ENCODE measurements around the gene FBXO3.

FBXO3 gene

GRCh38 chr11:33703234-33703633 lies 71.1 kb downstream of the FBXO3 start:
- DNase-seq (ENCODE audit: low read depth in 2 of 2, low spot score in 1 of 2), result no peak

- no peak for DNase-seq (ENCODE audit: low read depth in 2 of 2, low spot score in 1 of 2)
Observed at GRCh38 chr11:33701302-33702230, 72.8 kb downstream of the FBXO3 start.

GRCh38 chr11:33700502-33701271 lies 73.6 kb downstream of the FBXO3 start, which contains the start of gene C11orf91:
TSS of gene C11orf91 (minus strand) at chr11:33700826. CDS start at chr11:33700740, 86 bp downstream.
- peak; percentile 83 to 87 for DNase-seq (ENCODE audit: low read depth in 2 of 2, low spot score in 1 of 2)

DNA sequence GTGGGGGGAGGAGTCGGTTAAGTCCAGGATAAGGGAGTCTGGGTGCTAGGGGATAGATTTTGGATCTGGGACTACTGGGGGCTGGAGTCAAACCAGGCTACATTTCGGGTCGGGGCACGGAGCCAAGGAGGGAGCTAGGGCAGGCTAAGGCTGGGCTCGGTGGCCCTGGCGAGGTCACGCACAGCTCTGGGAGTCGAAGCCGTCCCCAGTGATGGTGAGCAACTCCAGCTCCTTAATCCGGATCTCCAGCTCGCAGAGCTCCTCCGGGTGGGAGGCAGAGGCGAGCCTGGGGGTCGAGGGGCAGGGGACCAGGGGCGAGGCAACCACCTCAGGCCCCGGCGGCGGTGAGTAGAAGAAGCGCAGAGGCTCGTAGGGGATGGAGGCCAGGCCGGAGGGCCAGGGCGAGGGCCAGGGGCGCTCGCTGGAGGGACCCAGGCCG lies 74.2 kb downstream of the FBXO3 start:
- no peak for DNase-seq (ENCODE audit: low read depth in 2 of 2, low spot score in 1 of 2)

DNA sequence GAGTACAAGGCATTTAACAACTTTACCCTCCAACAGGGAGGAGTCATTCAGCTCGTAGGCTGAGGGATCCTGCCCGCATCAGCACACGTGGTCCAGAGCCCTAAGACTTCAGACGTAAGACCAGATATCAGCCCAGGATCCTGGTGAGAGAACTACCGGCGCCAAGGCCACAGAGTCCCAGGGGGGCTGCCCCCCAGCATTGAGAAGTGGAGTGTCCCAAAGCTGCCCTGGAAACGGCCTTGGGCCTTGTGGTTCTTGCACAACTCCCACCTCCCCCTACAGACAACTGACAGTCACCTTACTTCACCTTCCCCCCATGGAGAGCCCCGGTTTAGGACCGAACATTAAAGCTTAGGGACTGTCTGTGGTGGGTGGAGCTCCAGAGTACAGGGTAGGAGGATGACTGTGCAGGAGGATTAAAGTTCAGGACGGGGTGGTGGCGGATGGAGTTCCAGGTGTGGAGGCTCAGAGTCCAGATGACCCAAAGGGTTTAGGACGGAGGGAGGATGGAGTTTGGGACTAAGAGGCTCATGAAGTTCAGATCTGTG lies 74.7 kb downstream of the FBXO3 start:
- no peak for DNase-seq (ENCODE audit: low read depth in 2 of 2, low spot score in 1 of 2)

DNA sequence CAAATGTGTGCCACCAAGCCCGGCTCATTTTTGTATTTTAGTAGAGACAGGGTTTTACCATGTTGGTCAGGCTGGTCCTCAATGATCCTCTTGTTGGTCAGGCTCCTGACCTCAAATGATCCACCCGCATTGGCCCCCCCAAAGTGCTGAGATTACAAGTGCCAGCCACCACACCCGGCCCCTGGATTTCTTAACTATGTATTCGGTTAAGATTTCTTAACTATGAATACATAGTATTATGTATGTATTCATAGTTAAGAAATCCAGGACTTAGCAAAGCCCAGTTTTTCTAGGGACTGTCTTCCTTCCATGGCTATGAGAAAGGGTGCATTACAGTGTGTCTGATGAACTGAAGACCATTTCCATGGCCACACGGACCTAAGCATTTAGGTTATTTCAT lies 75.4 kb downstream of the FBXO3 start:
- no peak for DNase-seq (ENCODE audit: low read depth in 2 of 2, low spot score in 1 of 2)

GRCh38 chr11:33697997-33698396 lies 76.3 kb downstream of the FBXO3 start:
- DNase-seq (ENCODE audit: low read depth in 2 of 2, low spot score in 1 of 2), result no peak

DNA sequence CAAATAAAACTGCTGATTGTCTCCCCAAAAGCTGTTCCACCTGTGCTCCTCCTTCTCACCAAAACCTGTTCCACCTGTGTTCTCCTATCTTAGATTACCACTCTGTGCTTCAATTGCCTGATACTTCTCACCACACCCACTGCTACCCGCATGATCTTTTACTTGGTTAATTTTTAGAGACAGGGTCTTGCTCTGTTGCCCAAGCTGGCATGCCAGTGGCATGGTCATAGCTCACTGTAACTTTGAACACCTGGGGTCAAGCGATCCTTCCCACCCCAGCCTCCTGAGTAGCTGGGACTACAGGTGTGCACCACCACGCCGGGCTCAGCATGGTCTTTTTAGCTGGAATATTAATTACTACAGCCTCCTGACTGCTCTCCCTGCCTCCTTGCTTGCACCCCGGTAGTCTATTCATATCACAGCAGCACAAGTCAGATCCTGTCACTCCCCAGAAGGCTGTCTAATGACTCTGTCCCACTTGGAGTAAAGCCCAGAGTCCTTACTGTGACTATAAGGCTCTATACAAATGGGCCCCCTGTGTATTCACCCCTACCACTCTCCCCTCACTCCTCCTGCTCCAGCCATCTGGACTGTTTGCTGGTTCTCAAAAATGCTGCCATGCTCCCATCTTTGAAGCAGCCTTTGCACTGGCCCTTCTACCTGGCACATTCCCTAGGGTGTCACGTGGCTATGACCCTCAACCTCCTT lies 77.2 kb downstream of the FBXO3 start:
- no peak for DNase-seq (ENCODE audit: low read depth in 2 of 2, low spot score in 1 of 2)

- DNase-seq (ENCODE audit: low read depth in 2 of 2, low spot score in 1 of 2), result no peak
Observed at GRCh38 chr11:33696411-33696810, 77.9 kb downstream of the FBXO3 start.

DNA sequence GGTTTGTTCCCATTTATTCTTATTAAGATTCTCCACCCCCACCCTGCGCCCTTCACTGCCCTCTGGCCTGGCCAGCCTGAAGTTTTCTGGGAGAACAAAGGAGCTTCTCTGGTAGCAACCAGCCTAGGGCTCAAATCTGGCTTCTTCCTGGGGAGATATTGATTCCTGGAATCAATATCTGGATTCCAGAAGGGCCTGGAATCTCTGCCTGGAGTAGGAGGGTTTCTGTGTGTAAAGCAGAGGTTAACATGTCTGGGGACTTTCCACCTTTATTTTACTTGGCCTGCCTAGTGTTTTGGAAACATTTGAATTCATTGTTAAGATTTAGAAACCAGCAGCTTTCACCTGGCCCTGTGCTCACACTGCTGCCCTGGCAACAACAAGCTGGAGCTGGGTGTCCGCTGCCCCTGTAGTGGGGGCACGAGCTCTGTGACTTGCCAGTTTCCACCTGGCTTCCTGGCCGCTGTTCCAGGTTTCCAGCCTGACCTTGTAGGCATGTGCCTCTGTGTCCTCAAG lies 79.2 kb downstream of the FBXO3 start:
- no peak for DNase-seq (ENCODE audit: low read depth in 2 of 2, low spot score in 1 of 2)

DNA sequence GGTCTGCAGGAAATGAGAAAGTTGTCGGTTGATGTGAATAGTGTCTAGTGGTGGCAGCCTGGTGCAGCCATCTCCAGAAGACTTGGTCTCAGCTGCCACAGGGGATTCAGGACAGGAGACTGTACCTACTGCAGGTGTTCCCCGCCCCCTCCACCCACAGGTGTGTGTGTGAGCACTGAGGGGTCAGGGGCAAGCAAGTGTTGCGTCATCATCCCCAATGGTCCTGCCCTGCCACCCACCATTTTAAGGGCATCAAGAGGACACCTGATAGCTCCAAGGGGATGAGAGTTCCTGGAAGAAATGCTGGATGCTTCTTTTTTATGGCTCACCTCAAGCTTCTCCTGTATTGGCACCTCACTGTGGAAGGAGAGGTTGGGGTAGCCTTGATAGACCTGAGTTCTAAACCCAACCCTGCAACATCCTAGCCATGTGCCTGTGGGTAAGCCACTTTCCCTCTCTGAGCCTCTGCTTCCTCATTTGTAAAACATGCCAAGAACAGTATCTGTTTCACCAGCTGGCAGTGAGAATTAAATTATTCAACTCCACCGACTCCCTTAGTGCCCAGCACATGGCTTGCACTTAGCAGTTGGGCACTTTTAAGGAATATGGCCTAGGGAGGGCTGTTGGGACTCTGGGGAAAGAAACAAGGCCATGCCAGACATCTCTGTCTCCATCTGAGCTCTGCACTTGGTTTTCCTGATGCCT lies 79.8 kb downstream of the FBXO3 start:
- DNase-seq (ENCODE audit: low read depth in 2 of 2, low spot score in 1 of 2), result no peak

- DNase-seq (ENCODE audit: low read depth in 2 of 2, low spot score in 1 of 2), result no peak
Observed at GRCh38 chr11:33692541-33692940, 81.8 kb downstream of the FBXO3 start.

DNA sequence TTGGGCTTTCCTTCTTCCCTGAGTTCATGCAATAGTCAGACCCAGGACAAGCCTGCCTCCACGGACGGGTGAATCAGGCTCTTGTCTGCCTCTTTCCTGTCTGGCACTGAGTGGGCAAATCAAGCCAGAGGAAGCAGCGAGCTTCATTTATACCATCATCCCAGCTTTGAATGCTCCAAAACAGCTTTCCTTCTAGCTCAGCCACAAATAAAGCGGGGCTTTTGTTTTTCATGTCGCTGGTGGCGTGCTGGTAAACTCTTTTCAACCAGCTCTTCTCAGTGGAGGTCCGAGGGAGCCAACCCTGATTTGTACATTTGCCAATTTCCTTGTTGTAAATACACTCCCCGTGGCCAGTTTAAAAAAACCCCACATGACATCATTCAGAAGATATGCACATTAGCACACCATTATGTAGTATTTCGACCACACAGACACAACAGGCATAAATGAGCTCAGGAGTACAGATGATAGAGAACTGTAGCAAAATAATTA lies 82.3 kb downstream of the FBXO3 start:
- no peak for DNase-seq (ENCODE audit: low read depth in 2 of 2, low spot score in 1 of 2)

GRCh38 chr11:33691066-33691864 lies 83.1 kb downstream of the FBXO3 start:
- no peak for DNase-seq (ENCODE audit: low read depth in 2 of 2, low spot score in 1 of 2)

Measured in stimulated activated CD8-positive, alpha-beta memory T cell treated with anti-CD3 and anti-CD28 coated beads, Interleukin-4, amount 100 ng/mL, for 4 hours (primary cell).